GM19455 (cell line): Measurements from ENCODE around the gene DNAJC1.
"Not testable (repeated sequence)": the region's sequence is repeated elsewhere in the genome, so short reads cannot be mapped to it uniquely, and the experiment has no call there.

Source experiments
- ATAC-seq: cut with Tn5 transposase; IDR thresholded peaks from one replicate; pipeline ENCODE4 v1.9.1; 2021; ENCODE audit not compliant: unreplicated experiment

Gene DNAJC1

DNA sequence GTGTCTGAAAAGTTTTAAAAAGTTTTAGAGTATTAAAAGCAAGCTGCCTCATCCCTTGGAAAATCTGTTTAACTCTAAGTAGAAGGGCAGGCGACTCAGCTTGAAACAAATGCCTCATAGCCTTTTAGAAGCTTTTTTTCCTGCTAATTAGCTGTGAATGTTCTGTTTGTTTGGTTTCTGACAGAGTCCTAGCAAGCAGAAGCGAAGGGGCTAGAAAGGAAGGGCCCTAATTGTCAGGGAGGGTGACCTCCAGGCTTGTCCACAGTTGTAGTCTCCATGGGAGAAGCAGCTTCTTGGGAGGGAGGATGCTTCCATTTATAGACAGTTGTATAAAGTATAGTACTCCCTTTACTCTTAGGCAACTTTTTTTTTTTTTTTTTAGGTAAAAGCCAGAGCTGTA lies 90.9 kb downstream of the DNAJC1 start:
- no peak for ATAC-seq

DNA sequence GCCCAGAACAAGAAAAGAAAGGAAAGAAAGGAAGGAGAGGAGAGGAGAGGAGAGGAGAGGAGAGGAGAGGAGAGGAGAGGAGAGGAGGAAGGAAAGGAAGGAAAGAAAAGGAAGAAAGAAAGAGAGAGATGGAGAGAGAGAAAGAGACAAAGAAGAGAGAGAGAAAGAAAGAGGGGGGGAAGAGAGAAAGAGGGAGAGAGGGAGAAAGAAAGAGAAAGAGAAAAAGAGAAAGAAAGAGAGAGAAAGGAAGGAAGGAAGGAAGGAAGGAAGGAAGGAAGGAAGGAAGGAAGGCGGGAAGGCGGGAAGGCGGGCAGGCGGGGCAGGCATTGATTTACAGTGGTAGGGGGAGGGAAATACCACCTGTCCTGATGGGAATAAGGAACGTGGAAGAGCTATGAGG lies 92.7 kb downstream of the DNAJC1 start:
- ATAC-seq: no peak

DNA sequence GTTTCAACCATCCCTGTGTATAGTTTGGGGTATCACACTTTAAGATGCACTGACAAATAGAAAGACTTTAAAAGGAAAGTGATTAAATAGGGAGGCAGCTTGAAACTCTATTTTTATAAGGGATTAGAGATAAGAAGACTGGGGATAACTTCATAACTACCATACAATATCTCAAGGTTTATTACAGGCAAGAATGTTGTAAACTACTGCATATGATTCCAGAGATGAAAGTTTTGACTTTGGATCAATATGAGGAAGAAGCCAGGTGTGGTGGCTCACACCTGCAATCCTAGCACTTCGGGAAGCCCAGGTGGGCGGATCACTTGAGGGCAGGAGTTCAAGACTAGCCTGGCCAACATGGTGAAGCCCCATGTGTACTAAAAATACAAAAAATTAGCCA lies 96.1 kb downstream of the DNAJC1 start:
- no peak for ATAC-seq

DNA sequence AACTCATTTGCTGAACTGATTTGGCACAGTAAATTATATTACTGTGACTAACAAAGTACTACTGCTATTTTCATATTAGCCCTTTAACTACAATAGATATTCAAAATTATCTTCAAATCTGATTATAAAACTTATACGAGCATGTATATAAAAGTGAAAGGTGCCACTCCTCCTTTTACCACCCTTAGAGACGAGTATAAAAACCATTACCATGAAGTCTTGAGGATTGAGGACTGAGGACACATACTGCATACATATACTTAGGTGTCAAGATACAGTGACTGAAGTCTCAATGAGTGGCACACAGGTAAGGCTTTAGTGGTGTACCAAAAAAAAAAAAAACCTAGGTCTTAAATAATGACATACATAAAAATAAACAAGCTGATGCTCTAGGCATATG lies 98.6 kb downstream of the DNAJC1 start:
- no peak for ATAC-seq

DNA sequence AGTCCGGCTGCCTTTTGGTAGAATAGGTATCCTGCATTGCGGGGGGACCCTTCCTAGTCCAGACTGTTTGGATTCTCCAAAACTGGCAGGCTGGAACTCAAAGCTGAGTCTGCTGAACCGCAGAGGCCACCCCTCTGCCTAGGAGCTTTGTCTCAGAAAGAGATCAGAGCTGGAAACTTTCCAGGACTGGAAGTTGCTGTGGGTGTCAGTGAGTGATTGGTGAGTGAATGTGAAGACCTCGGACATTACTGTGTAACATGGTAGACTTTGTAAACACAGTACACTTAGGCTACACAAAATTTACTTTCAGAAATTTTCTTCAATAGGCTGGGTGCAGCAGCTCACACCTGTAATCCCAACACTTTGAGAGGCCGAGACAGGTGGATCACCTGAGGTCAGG lies 103.8 kb downstream of the DNAJC1 start:
- no peak for ATAC-seq

DNA sequence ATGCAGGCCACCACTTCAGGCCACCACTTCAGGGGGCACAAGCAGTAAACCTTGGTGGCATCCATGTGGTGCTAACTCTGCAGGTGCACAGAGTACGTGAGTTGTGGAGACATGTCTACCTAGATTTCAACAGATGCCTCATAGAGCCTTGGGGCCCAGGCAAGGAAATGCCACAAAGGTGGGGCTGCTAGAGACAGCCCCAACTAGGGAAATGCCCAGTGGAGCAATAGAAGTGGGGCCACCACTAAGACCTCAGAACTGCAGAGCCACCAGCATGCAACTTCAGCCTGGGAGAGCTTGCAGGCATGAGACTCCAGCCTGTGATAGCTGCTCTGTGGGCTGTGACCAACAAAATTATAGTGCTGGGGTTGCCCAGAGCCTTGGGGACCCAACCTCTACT lies 107.6 kb downstream of the DNAJC1 start:
- no peak for ATAC-seq

DNA sequence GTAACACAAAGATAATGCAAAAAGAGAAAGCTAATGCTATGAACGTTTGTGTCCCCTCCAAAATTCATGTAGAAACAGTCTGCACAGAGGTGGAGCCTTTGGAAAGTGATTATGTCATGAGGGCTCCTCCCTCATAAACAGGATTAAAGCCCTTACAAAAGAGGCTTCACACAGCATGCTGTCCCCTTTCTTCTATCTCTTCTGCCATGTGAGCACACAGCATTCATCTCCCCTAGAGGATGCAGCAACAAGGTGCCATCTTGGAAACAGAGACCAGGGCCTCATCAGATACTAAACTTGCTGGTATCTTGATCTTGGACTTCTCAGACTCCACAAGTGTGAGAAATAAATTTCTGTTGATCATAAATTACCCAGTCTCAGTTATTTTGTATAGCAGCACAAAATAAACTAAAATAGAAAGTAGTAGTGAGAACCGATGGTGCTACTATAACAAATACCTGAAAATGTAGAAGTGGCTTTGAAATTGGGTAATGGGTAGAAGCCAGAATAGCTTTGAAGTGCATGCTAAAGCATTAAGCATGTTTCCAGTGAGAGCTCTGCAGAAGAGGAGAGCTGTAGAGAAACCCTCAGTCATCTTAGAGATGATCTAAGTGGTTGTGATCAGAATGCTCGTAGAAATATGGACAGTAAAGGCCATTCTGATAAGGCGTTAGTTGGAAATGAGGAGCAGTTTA lies 108.7 kb downstream of the DNAJC1 start:
- no peak for ATAC-seq

DNA sequence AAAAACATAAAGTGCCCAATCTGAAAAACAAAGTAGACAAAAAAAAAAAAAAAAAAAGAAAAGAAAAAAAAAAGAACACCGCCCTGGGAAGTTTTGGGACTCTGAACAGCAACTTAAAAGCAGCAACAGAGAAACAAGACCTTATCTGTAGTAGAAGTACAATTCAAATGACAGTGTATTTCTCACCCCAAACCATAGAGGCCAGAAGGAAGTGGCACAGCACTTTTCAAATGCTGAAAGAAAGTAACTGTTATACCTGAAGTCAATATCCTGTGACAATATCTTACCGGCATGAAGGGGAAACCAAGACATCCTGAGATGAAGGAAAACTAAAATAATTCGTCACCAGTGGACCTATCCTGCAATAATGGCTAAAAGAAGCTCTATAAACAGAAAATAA lies 112.1 kb downstream of the DNAJC1 start:
- ATAC-seq: no peak

DNA sequence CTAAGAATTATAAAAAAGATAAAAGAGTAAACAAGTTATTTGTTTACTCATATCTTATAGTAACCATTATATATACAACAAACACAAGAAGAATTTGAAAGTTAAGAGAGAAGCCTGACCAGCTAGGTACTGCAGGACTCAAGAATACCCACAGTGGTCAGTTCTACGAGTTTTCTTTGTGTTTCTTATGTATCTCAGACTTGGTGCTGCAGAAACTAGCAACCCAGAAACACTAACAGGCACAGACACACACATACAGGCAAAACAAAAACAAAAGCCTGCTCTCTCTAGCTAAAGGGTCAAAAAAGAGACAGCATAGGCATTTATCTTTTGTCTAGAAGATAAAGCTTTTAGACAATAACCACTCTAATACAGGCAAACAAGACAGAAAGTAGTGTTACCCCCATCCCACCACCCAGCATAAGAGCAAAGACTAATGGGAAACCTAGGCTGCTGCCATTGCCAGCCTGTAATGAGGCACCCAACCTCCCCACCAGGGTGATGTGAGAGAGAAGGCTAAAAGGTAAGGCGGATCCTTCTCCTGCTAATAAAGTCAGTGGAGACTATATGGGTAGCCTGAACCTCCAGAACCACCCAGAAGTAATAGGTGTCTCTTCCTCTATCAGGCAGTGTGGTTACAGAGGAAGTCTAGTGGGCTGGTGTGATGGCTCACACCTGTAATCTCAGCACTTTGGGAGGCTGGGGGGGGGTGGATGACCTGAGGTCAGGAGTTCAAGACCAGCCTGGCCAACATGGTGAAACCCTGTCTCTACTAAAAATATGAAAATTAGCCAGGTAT lies 113.9 kb downstream of the DNAJC1 start:
- no peak for ATAC-seq

DNA sequence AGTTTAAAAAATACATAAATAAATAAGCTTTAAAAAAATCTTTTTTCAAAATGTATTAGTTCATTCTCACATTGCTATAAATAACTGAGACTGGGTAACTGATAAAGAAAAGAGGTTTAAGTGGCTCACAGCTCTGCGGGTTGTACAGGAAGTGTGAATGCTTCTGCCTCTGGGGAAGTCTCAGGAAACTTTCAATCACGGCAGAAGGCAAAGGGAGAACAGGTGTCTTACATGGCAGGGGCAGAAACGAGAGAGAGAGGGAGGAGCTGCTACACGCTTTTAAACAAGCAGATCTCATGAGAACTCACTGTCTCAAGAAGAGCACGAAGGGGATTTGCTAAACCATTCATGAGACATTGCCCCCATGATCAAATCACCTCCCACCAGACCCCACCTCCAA lies 114.6 kb downstream of the DNAJC1 start:
- peak; percentile 98 for ATAC-seq

DNA sequence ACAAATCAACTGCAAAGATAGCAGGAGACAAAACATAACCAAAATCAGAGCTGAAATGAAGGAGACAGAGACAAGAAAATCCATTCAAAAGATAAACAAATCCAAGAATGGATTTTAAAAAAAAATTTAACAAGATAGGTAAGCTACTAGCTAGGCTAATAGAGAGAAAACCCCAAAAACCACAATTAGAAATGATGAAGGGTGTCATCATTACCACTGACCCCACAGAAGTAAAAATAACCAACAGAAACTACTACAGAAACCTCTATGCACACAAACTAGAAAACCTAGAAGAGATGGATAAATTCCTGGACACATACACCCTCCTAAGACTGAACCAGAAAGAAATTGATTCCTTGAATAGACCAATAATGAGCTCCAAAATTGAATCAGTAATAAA lies 117.6 kb downstream of the DNAJC1 start:
- ATAC-seq: no peak

DNA sequence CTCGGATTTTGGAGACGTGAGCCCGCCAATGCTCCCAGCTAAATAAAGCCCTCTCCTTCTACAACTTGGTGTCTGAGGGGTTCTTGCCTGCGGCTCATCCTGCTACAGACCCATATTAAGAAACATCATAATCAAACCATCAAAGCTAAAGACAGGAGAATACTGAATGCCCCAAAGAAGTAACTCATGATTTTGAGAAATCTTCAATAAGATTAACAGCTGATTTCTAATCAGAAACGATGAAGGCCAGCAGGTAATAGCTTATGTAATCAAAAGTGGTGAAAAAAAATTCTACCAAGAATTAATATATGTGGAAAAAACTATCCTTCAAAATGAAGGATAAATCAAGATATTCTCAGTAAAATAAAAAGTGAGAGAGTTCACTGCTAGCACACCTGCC lies 130.3 kb downstream of the DNAJC1 start:
- no peak for ATAC-seq

DNA sequence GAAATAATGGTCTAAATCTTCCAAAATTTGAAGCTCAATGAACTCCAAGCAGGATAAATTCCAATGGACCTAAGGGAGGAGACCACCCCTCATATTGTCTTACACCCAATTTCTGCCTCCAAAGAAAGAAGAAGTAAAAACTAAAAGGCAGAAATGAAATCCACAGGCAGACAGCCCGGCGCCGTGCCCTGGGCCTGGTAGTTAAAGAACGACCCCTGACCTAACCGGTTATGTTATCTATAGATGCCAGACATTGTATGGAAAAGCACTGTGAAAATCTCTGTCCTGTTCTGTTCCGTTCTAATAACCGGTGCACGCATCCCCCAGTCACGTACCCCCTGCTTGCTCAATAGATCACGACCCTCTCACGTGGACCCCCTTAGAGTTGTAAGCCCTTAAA lies 130.8 kb downstream of the DNAJC1 start:
- not testable (repeated sequence) for ATAC-seq

DNA sequence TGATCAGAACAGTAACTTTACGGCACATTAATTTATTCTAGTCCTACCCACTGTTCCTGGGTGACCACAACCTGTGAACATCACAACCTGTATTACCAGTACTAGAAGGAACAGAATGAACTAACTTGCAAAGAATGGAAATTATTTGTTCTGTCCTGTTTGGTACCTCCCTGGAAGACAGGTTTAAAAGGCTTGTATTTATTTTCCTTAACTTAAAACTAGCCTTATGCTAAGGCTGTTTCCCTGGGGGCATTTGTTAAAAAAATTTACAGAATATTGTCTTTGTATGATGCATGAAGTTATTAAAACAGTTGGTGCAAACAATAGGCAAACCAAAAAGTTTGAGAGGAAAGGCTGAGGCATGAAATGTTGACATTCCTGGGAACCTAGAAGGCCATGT lies 132.7 kb downstream of the DNAJC1 start:
- ATAC-seq: no peak

DNA sequence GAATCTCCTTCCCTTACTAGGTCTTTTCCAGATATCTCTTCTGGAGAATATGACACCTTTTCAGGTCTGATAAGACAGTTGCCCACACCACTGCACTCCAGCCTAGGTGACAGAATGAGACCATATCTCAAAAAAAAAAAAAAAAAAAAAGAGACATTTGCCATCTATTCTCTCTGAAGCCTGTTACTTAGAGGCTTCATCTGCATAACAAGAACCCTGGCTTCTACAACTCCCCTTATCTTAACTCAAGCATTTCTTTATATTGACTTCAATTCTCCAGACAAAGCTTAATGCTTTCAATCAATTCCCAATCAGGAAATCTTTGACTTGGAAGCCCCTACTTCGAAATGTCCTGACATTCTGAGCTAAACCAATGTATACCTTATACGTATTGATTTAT lies 134.4 kb downstream of the DNAJC1 start:
- not testable (repeated sequence) for ATAC-seq

DNA sequence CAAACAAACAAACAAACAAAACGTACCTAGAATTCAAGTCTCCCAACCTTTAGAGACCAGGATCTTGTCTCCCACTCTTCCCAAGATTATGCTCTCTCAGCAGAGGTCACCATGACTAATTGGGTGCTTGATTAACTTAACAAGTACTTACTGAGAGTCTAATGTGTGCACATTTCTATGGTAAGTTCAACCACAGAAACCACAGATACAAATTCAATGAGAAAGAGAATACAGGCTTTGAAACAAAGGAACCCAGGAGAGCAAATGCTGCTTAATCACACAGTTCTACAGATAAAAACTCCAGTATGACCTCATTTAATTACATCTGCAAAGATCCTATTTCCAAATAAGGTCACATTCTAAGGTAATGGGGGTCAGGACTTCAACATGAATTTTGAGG lies 142.8 kb downstream of the DNAJC1 start:
- no peak for ATAC-seq

DNA sequence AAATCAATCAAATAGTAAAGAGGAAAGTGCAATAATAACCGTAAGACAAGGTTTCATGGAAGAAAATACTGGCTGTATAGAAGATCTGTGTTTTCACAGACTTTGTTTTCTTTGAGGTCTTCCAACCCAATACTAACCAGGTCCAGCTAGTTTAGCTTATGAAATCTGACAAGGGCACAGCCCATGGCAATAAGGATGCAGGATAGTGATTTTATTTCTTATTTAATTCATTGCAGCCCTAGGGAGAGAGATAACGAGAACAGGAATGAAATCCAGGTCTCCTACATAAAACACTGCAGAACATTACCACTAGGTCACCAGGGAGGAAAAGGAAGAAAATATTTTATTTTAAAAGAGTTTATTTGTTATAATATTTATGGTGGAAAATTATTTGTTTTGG lies 145.1 kb downstream of the DNAJC1 start:
- no peak for ATAC-seq

DNA sequence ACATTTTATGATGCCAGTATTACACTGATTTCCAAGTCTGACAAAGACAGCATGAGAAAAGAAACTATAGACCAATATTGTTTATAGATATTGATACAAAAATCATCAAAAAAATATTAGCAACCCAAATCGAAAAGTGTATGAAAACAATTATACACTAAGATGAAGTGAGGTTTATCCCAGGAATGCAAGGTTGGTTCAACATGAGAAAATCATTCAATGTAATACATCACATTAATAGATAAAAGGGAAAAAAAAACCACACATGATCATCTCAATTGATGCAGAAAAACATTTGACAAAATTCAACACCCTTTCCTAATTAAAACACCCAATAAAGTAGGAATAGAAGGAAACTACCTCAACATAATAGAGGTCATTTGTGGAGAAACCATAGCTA lies 153.9 kb downstream of the DNAJC1 start:
- no peak for ATAC-seq

DNA sequence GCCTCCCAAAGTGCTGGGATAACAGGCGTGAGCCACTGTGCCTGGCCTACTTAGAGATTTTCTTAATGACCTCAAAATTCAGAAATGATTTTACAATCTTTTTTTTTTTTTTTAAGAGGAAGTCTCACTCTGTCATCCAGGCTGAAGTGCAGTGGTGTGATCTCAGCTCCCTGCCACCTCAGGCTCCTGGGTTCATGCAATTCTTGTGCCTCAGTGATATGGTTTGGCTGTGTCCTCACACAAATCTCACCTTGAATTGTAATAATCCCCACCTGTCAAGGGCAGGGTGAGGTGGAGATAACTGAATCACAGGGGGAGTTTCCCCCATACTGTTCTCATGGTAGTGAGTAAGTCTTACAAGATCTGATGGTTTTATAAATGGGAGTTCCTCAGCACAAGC lies 159.9 kb downstream of the DNAJC1 start:
- no peak for ATAC-seq

DNA sequence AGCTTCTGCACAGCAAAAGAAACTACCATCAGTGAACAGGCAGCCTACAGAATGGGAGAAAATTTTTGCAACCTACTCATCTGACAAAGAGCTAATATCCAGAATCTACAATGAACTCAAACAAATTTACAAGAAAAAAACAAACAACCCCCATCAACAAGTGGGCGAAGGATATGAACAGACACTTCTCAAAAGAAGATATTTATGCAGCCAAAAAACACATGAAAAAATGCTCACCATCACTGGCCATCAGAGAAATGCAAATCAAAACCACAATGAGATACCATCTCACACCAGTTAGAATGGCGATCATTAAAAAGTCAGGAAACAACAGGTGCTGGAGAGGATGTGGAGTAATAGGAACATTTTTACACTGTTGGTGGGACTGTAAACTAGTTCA lies 162.3 kb downstream of the DNAJC1 start:
- ATAC-seq: not testable (repeated sequence)

DNA sequence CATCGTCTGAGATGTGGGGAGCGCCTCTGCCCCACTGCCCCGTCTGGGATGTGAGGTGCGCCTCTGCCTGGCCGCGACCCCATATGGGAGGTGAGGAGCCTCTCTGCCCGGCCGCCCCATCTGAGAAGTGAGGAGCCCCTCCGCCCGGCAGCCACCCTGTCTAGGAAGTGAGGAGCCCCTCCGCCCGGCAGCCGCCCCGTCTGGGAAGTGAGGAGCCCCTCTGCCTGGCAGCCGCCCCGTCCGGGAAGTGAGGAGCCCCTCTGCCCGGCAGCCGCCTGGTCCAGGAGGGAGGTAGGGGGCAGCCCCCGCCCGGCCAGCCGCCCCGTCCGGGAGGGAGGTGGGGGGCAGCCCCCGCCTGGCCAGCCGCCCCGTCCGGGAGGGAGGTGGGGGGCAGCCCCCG lies 166.0 kb downstream of the DNAJC1 start:
- ATAC-seq: not testable (repeated sequence)

DNA sequence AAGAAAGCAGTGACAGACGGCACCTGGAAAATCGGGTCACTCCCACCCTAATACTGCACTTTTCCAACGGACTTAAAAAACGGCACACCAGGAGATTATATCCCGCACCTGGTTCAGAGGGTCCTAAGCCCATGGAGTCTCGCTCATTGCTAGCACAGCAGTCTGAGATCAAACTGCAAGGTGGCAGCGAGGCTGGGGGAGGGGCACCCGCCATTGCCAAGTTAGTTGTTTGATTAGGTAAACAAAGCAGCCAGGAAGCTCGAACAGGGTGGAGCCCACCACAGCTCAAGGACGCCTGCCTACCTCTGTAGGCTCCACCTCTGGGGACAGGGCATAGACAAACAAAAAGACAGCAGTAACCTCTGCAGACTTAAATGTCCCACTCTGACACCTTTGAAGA lies 169.0 kb downstream of the DNAJC1 start:
- not testable (repeated sequence) for ATAC-seq

DNA sequence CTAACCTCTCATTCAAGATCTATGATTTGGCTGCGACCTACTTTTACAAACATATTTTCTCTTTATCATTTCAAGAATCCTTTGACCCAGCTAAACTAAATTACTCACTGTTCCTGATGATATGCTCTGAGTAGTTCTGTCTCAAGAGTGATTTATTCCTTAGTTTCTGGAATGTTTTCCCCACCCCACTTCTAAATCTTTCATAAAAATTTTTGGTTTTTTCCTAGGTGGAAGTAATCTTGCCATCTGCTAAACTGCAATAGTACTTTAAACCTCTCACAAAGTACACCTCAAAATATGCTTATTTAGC lies 170.8 kb downstream of the DNAJC1 start:
- ATAC-seq: no peak
